ENCODE data around the gene NCOA4. TPM values are rescaled to one million over a fixed set of nuclear protein-coding genes. Genes with fewer than 3 reads are reported as not detected.

The NCOA4 gene
- total RNA-seq, 1 experiment from 2014 or later, result 61.7 TPM

DNA sequence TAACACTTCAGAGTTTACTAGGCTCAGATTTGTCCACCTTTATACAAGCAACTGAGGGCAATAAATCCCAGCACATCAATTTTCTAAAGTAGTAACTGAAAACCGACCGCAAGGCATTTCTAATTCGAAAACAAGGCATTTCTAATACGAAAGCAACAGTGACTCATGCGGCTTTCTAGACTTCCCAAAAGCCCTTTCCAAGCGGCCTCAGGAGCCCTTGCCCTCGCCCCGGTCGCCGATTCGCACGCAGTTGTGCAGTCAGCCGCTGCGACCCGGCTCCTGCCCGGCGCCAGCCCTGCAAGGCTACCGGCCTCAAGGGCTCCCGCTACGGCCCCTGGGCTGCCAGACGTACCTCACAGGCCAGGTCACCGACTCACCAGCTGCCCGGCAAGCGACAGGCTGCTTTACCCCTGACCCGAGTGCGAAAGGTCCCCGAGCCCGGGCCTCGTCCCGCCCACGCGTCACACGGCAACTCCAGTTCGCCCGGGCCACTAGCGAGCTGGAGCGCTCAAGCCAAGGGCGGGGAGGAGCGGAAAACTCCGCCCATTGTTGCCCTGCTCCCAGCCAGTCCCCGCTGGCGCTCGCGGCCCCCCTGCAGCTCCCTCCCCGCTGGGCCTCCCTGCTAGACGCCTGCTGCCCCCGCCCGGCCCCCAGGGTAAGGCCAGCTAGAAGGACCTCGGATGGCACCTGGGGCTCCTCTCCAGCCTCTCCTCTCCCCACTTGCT is 7.3 kb downstream of the NCOA4 start:
- intact Hi-C loops (cut with micrococcal nuclease), result no loop called here
- DNase-seq (peak; percentile 82), ATAC-seq (peak; percentile 99)
- Histone ChIP-seq H3K79me2 (ENCODE audit: low read length) (peaks cover 98% of the 10 kb centered on the region), H4K20me1 (ENCODE audit: low read length) (peaks cover 60% of the 10 kb centered on the region), H3K9me3 (ENCODE audit: low read length) (no peaks in the 10 kb centered on the region), H2AFZ (ENCODE audit: low read length) (peak overlapping the region; percentile 55), H3K4me2 (ENCODE audit: low read length) (peak overlapping the region; percentile 76), H3K4me1 (ENCODE audit: insufficient read depth, low read length) (peaks cover 6% of the 10 kb centered on the region), H3K36me3 (ENCODE audit: low read depth, low read length) (no peaks in the 10 kb centered on the region), H3K4me3 (ENCODE audit: low read length) (peak overlapping the region; percentile 71), H3K9ac (ENCODE audit: low read length) (peak overlapping the region; percentile 66), H3F3A (ENCODE audit: low read length, unreplicated experiment) (no peaks in the 10 kb centered on the region), H3K9me2 (replicated peaks; ENCODE audit: low read length) (no peaks in the 10 kb centered on the region), H3K27me3 (ENCODE audit: low read length) (no peaks in the 10 kb centered on the region), H3K27ac (ENCODE audit: low read length) (peak overlapping the region; percentile 68)
- BruUV-seq (replicated peaks), result no TSS peak
- POLR2A ChIA-PET (ENCODE audit: unreplicated experiment), result no interaction called here
- CTCF ChIA-PET, result interaction anchor here (0.5 kb wide), 1 partner anchor 631 kb away, joined by 3 read pairs; no protein-coding TSS in a partner anchor
- TF ChIP-seq EZH2 (IDR thresholded peaks at IDR 0.05; ENCODE audit: low read length, unreplicated experiment), result no peak
- TF ChIP-seq, protein P1, sequence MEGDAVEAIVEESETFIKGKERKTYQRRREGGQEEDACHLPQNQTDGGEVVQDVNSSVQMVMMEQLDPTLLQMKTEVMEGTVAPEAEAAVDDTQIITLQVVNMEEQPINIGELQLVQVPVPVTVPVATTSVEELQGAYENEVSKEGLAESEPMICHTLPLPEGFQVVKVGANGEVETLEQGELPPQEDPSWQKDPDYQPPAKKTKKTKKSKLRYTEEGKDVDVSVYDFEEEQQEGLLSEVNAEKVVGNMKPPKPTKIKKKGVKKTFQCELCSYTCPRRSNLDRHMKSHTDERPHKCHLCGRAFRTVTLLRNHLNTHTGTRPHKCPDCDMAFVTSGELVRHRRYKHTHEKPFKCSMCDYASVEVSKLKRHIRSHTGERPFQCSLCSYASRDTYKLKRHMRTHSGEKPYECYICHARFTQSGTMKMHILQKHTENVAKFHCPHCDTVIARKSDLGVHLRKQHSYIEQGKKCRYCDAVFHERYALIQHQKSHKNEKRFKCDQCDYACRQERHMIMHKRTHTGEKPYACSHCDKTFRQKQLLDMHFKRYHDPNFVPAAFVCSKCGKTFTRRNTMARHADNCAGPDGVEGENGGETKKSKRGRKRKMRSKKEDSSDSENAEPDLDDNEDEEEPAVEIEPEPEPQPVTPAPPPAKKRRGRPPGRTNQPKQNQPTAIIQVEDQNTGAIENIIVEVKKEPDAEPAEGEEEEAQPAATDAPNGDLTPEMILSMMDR (conservative IDR thresholded peaks at IDR 0.05; ENCODE audit: low read depth, low read length), result peak; percentile 28; the same call in 1 of the 2 replicates

GRCh38 chr10:46020344-46020657 is 10.1 kb downstream of the NCOA4 start:
- ChIA-PET POLR2A (ENCODE audit: unreplicated experiment) (no interaction called here), CTCF (no interaction called here)
- DNase-seq (no peak), ATAC-seq (no peak)
- Histone ChIP-seq H3K4me1 (ENCODE audit: insufficient read depth, low read length) (peaks cover 3% of the 10 kb centered on the region; the same call in 1 of the 2 replicates), H3K9me2 (replicated peaks; ENCODE audit: low read length) (no peaks in the 10 kb centered on the region), H3K9me3 (ENCODE audit: low read length) (no peaks in the 10 kb centered on the region), H4K20me1 (ENCODE audit: low read length) (peaks cover 43% of the 10 kb centered on the region; the same call in 1 of the 2 replicates), H3K36me3 (ENCODE audit: low read depth, low read length) (peaks cover 8% of the 10 kb centered on the region; the same call in 1 of the 2 replicates), H3K27ac (ENCODE audit: low read length) (no peak overlapping the region), H3F3A (ENCODE audit: low read length, unreplicated experiment) (no peaks in the 10 kb centered on the region), H3K4me2 (ENCODE audit: low read length) (no peak overlapping the region), H3K79me2 (ENCODE audit: low read length) (peaks cover 96% of the 10 kb centered on the region), H3K4me3 (ENCODE audit: low read length) (no peak overlapping the region), H3K9ac (ENCODE audit: low read length) (no peak overlapping the region), H3K27me3 (ENCODE audit: low read length) (no peaks in the 10 kb centered on the region), H2AFZ (ENCODE audit: low read length) (no peak overlapping the region)
- TF ChIP-seq, protein P1 (conservative IDR thresholded peaks at IDR 0.05; ENCODE audit: low read depth, low read length), result no peak
- TF ChIP-seq EZH2phosphoT487 (IDR thresholded peaks at IDR 0.05; ENCODE audit: borderline replicate concordance, low read length), result no peak
- no TSS peak for BruUV-seq (replicated peaks)
- intact Hi-C loops (cut with micrococcal nuclease), result no loop called here

- H3K4me2 ChIP-seq (ENCODE audit: low read length), result no peak overlapping the region
- intact Hi-C loops (cut with micrococcal nuclease), result no loop called here
- no peak overlapping the region for H3K4me3 ChIP-seq (ENCODE audit: low read length)
- TF ChIP-seq EZH2phosphoT487 (IDR thresholded peaks at IDR 0.05; ENCODE audit: borderline replicate concordance, low read length) (no peak), EZH2 (IDR thresholded peaks at IDR 0.05; ENCODE audit: low read length, unreplicated experiment) (no peak)
- no TSS peak for BruUV-seq (replicated peaks)
- H3K27me3 ChIP-seq (ENCODE audit: low read length), result no peaks in the 10 kb centered on the region
- ATAC-seq (no peak), DNase-seq (no peak)
- H2AFZ ChIP-seq (ENCODE audit: low read length), result no peak overlapping the region
- no peaks in the 10 kb centered on the region for H3K9me2 ChIP-seq (replicated peaks; ENCODE audit: low read length)
- no peaks in the 10 kb centered on the region for H3F3A ChIP-seq (ENCODE audit: low read length, unreplicated experiment)
- ChIA-PET CTCF (no interaction called here), POLR2A (ENCODE audit: unreplicated experiment) (no interaction called here)
- peaks cover 6% of the 10 kb centered on the region for H3K4me1 ChIP-seq (ENCODE audit: insufficient read depth, low read length)
- H4K20me1 ChIP-seq (ENCODE audit: low read length), result peaks cover 42% of the 10 kb centered on the region; the same call in 1 of the 2 replicates
- peaks cover 91% of the 10 kb centered on the region for H3K79me2 ChIP-seq (ENCODE audit: low read length)
- no peak overlapping the region for H3K27ac ChIP-seq (ENCODE audit: low read length)
- peaks cover 11% of the 10 kb centered on the region; the same call in 1 of the 2 replicates for H3K36me3 ChIP-seq (ENCODE audit: low read depth, low read length)
- H3K9me3 ChIP-seq (ENCODE audit: low read length), result no peaks in the 10 kb centered on the region
- no peak overlapping the region for H3K9ac ChIP-seq (ENCODE audit: low read length)
Observed at GRCh38 chr10:46019569-46020343, 10.7 kb downstream of the NCOA4 start.
